GM10248 (cell line): ENCODE data around the gene MYO15A.

Experiments used
- CTCF ChIA-PET: fragments of 300-600 bp; sonication (Branson Sonifier 250); formaldehyde crosslinking; extraction: SDS; loops from one replicate; lab custom pipeline; 2021; ENCODE audit warnings: antibody characterized with exemption; lab: Yijun Ruan, JAX
- POLR2A ChIA-PET: fragments of 350-650 bp; sonication (Branson Sonifier 250); formaldehyde crosslinking; extraction: SDS; loops from one replicate; lab custom pipeline; 2020; ENCODE audit warnings: antibody characterized with exemption; lab: Yijun Ruan, JAX
- DNase-seq: peaks from one replicate; pipeline ENCODE4 v3.0.0; 2012; ENCODE audit errors: extremely low spot score
- CTCF ChIP-seq: IDR thresholded peaks from 2 replicates; pipeline ENCODE4 v1.5.1; 2012; ENCODE audit warnings: mild to moderate bottlenecking, low read depth; ENCODE audit errors: extremely low read depth, missing control alignments, control extremely low read depth

MYO15A gene

GRCh38 chr17:18087610-18088491 is 20.7 kb upstream of the MYO15A start, which contains the start of gene DRG2:
Gene DRG2 (plus strand): TSS chr17:18087948. CDS start chr17:18088024, 76 bp downstream.
- peak; percentile 95 for DNase-seq
- POLR2A ChIA-PET = interaction anchor here (1.0 kb wide), 1 partner anchor 101 kb away, joined by 3 read pairs; no protein-coding TSS in a partner anchor
- no peak for TF ChIP-seq CTCF
- CTCF ChIA-PET = interaction anchor here (1.3 kb wide), 1 partner anchor 11 kb away, joined by 3 read pairs; no protein-coding TSS in a partner anchor

- ChIA-PET CTCF (no interaction called here), POLR2A (no interaction called here)
- TF ChIP-seq CTCF = no peak
- DNase-seq = no peak
Measured at GRCh38 chr17:18089613-18090012, 18.9 kb upstream of the MYO15A start.

GRCh38 chr17:18093616-18094408 is 14.7 kb upstream of the MYO15A start:
- TF ChIP-seq CTCF = peak; percentile 20
- ChIA-PET POLR2A (no interaction called here), CTCF (no interaction called here)
- DNase-seq = no peak

DNA sequence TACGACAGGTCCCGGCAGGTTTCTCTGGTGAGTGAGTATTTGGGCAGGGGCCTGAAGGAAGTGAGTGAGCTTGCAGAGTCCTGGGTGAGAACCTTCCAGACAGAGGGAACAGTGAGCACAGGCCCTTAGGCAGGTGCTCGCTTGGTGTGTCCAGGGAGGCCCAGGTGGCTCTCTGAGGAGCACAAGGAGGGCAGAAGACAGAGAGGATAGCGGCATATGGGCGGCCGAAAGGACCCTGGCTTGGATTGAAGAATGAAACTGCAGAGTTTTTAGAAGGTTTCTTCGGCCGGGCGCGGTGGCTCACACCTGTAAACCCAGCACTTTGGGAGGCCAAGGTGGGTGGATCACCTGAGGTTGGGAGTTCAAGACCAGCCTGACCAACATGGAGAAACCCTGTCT is 14.1 kb upstream of the MYO15A start:
- ChIA-PET CTCF (no interaction called here), POLR2A (no interaction called here)
- DNase-seq = no peak
- TF ChIP-seq CTCF = no peak

DNA sequence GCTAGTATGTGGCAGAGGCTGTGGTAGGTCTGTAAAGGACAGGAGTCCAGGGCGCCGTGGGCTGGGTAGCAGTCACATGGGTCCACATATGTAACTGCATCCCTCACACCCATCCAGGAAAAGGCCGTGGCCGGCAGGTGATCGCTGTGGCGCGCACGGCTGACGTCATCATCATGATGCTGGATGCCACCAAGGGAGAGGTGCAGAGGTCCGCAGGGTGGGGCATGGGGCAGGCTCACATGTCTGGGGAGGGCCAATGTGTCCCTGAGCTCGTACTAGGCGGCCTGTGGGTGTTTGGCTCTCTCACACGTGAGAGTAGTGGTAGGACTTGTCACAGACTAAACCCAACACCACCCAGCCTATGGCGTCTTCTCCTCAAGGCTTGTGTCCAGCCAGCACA is 9.0 kb upstream of the MYO15A start:
- CTCF ChIA-PET = interaction anchor here (0.7 to 1.1 kb wide), 2 partner anchors 29 to 84 kb away, joined by 3 read pairs; partner anchors contain the start of gene ALKBH5

More for the DNA sequence above, 9.0 kb upstream of the MYO15A start:
- DNase-seq = no peak
- POLR2A ChIA-PET = no interaction called here
- TF ChIP-seq CTCF = no peak
